Measurements from ENCODE around the gene RLF.
A peak's percentile ranks its signal among the peaks of the same experiment; 100 is the strongest.

Gene RLF

GRCh38 chr1:40245686-40246085 lies 84.5 kb downstream of the RLF start:
- TF ChIP-seq POLR2A (IDR thresholded peaks at IDR 0.05; ENCODE audit: extremely low read depth, insufficient read length) (no peak), CTCF (IDR thresholded peaks at IDR 0.05; ENCODE audit: low read depth, low read length) (no peak)
- no peak overlapping the region for H3K4me3 ChIP-seq (ENCODE audit: low read depth, low read length)
- DNase-seq (ENCODE audit: low read depth), result no peak

DNA sequence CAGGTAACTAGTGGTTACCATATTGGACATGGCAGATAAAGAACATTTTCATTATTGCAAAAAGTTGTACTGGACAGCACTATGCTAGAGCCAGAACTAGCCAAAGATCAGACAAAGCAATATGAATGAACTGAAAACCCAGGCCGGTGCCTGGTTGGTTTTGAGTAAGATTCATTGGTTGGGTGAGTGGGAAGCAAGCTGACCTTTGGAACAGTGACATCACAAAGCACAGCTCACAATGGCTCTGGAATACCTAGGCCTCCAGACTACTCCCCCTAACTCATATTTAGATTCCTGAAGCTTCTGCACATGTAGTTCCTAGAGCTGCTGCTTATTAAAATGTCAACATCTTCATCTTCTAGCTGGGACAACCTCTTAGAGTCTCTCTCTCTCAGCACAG lies 86.5 kb downstream of the RLF start, which contains the start of gene TMCO2:
Gene TMCO2 (plus strand): TSS at position 283 of the 400 bp plus-strand sequence. CDS start 57 bp downstream, at position 340.
- no peak for DNase-seq (ENCODE audit: low read depth)
- no peak within 1 kb of the TSS for H3K4me3 ChIP-seq (ENCODE audit: low read depth, low read length)
- TF ChIP-seq MAX (IDR thresholded peaks at IDR 0.05; ENCODE audit: low read depth, low read length), result no peak
- no peak for TF ChIP-seq POLR2A (IDR thresholded peaks at IDR 0.05; ENCODE audit: extremely low read depth, insufficient read length)
- TF ChIP-seq CTCF (IDR thresholded peaks at IDR 0.05; ENCODE audit: low read depth, low read length), result no peak
- TF ChIP-seq MYC (IDR thresholded peaks at IDR 0.05; ENCODE audit: low read depth, low read length), result no peak

GRCh38 chr1:40248412-40248811 lies 87.2 kb downstream of the RLF start:
- DNase-seq (ENCODE audit: low read depth), result no peak
- H3K4me3 ChIP-seq (ENCODE audit: low read depth, low read length), result no peak overlapping the region

DNA sequence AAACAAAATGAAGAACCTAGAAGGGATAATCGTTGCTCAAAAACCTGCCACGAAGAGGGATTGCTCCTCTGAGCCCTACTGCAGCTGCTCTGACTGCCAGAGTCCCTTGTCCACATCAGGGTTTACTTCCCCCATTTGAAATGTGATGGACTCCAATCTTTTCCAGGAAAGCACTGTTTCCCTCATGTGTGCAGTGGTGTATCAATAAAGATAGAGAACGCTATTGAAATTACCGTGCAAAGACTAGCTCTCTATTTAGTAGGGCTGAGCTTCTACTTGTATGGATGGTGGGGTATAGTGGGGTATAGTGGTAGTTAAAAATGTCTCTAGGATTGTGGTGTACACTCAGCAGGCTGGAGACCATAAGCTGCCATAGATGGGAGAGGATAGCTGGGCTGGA lies 90.3 kb downstream of the RLF start:
- DNase-seq (ENCODE audit: low read depth), result peak; percentile 14
- no peak overlapping the region for H3K4me3 ChIP-seq (ENCODE audit: low read depth, low read length)
- TF ChIP-seq POLR2A (IDR thresholded peaks at IDR 0.05; ENCODE audit: extremely low read depth, insufficient read length), result no peak
- no peak for TF ChIP-seq CTCF (IDR thresholded peaks at IDR 0.05; ENCODE audit: low read depth, low read length)
- TF ChIP-seq MYC (IDR thresholded peaks at IDR 0.05; ENCODE audit: low read depth, low read length), result no peak
- TF ChIP-seq MAX (IDR thresholded peaks at IDR 0.05; ENCODE audit: low read depth, low read length), result no peak

More at GRCh38 chr1:40248412-40248811, 87.2 kb downstream of the RLF start:
- TF ChIP-seq MAX (IDR thresholded peaks at IDR 0.05; ENCODE audit: low read depth, low read length) (no peak), POLR2A (IDR thresholded peaks at IDR 0.05; ENCODE audit: extremely low read depth, insufficient read length) (no peak), MYC (IDR thresholded peaks at IDR 0.05; ENCODE audit: low read depth, low read length) (no peak), CTCF (IDR thresholded peaks at IDR 0.05; ENCODE audit: low read depth, low read length) (no peak)

DNA sequence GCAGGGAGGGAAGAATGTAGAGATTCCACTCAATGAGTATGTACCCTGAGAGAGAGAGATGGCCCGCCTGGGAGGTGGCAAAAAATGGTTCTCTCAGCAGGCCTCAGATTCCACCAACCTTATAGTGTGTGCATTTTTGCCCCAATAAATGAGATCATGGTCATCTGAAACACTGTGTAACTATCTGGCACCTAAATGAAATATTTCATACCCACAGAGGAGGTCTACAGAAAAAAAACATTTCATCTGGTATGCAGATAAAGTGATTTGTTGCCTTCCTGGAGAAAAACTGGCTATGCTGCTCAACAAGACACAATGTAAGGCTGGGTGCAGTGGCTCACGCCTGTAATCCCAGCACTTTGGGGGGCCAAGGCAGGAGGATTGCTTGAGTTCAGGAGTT lies 91.4 kb downstream of the RLF start:
- DNase-seq (ENCODE audit: low read depth), result no peak
- no peak for TF ChIP-seq POLR2A (IDR thresholded peaks at IDR 0.05; ENCODE audit: extremely low read depth, insufficient read length)
- TF ChIP-seq MYC (IDR thresholded peaks at IDR 0.05; ENCODE audit: low read depth, low read length), result no peak
- no peak for TF ChIP-seq MAX (IDR thresholded peaks at IDR 0.05; ENCODE audit: low read depth, low read length)
- no peak for TF ChIP-seq CTCF (IDR thresholded peaks at IDR 0.05; ENCODE audit: low read depth, low read length)
- no peak overlapping the region for H3K4me3 ChIP-seq (ENCODE audit: low read depth, low read length)

- TF ChIP-seq POLR2A (IDR thresholded peaks at IDR 0.05; ENCODE audit: extremely low read depth, insufficient read length) (no peak), CTCF (IDR thresholded peaks at IDR 0.05; ENCODE audit: low read depth, low read length) (no peak), MYC (IDR thresholded peaks at IDR 0.05; ENCODE audit: low read depth, low read length) (no peak), MAX (IDR thresholded peaks at IDR 0.05; ENCODE audit: low read depth, low read length) (no peak)
- H3K4me3 ChIP-seq (ENCODE audit: low read depth, low read length), result no peak overlapping the region
- no peak for DNase-seq (ENCODE audit: low read depth)
These were observed 94.0 kb downstream of the RLF start for GRCh38 chr1:40255231-40255630.
